Activated naive CD4-positive, alpha-beta T cell treated with anti-CD3 and anti-CD28 coated beads, Interleukin-2, amount 50 U/mL, for 24 hours (primary cell): ENCODE data around the gene TPSAB1.
A peak's percentile ranks its signal among the peaks of the same experiment; 100 is the strongest.

Source experiments
- H3K27ac Mint-ChIP-seq: one replicate; pipeline ENCODE4 v1.8.0; 2021; ENCODE audit warnings: mild to moderate bottlenecking, mixed read lengths
- H3K27me3 Mint-ChIP-seq: one replicate; pipeline ENCODE4 v1.8.0; 2021; ENCODE audit warnings: mixed read lengths
- H3K36me3 Mint-ChIP-seq: one replicate; pipeline ENCODE4 v1.8.0; 2021; ENCODE audit warnings: mixed read lengths
- H3K4me1 Mint-ChIP-seq: one replicate; pipeline ENCODE4 v1.8.0; 2021; ENCODE audit warnings: mixed read lengths
- H3K4me3 Mint-ChIP-seq: one replicate; pipeline ENCODE4 v1.8.0; 2021; ENCODE audit warnings: mild to moderate bottlenecking, mixed read lengths
- H3K9me3 Mint-ChIP-seq: one replicate; pipeline ENCODE4 v1.8.0; 2021; ENCODE audit warnings: mixed read lengths

TPSAB1 gene

DNA sequence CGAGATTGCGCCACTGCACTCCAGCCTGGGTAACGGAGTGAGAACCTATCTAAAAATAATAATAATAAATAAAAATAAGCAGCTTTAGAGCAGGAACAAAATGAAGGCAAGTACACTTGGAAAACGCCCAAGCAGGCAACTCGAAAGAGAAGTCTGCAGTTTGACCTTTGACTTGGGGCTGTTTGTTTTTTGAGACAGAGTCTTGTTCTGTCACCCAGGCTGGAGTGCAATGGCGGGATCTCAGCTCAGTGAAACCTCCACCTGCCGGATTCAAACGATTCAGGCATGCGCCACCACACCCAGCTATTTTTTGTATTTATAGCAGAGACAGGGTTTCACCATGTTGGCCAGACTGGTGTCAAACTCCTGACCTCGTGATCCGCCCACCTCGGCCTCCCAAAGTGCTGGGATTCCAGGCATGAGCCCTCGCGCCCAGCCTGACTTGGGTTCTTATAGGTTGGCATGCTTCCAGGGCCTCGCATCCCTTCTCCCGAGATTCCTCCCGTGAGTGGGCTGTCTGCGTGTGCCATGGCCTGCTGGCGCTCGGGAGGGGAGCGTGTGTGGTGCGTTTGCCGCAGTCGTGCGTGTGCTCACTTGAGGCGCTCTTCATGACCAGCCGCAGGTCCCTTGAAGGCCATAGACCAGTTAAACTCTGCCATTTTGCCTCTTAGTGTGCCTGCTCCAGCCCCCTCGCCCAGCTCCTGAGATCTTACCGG lies 50.5 kb downstream of the TPSAB1 start:
- Mint-ChIP-seq H3K27me3 (peaks cover 30% of the 10 kb centered on the region), H3K4me1 (no peaks in the 10 kb centered on the region), H3K9me3 (no peaks in the 10 kb centered on the region), H3K27ac (no peak overlapping the region), H3K4me3 (no peak overlapping the region), H3K36me3 (no peaks in the 10 kb centered on the region)

DNA sequence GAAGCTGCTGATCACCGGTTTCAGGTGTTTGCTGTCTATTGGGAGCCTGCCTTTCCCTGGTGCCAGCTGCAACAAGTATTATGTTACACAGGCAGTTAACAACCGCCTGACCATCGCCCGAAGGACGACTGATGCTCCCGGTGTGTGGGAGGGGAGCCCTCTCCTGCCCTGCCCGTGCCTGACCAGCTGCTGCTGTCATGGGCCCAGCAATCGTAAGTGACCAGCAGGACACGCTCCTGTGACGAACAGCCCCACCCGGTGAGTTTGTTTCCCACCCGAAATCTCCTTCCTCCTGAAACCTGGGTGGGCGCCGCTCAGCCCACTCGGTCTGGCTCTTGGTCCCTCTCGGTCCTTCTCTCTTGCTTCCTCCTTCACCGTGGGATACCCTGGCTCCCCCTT lies 51.1 kb downstream of the TPSAB1 start:
- H3K9me3 Mint-ChIP-seq = no peaks in the 10 kb centered on the region
- H3K27me3 Mint-ChIP-seq = peaks cover 30% of the 10 kb centered on the region
- H3K4me3 Mint-ChIP-seq = no peak overlapping the region
- no peaks in the 10 kb centered on the region for H3K36me3 Mint-ChIP-seq
- H3K4me1 Mint-ChIP-seq = no peaks in the 10 kb centered on the region
- peak overlapping the region; percentile 17 for H3K27ac Mint-ChIP-seq
